ENCODE data around the gene SLC4A5.
"Not testable (repeated sequence)": the region's sequence is repeated elsewhere in the genome, so short reads cannot be mapped to it uniquely, and the experiment has no call there.

Gene SLC4A5

DNA sequence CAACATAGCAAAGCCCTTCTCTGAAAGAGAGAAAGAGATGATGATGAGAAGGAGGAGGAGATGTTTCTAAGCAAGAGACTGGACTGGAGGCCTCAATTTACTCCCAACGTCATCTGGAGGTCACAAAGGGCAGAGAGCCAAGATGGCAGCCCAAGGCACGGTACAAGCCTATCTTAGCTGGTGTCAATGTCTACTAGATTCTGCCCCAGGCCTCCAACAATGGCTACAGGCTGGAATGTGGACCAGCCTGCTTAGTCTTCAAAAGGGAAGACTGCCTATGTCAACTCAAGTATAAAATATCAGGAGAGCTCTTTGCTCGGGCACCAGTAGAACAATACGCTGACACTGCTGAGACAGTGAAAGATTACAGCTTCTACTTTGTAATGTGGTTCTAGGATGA is 6.7 kb upstream of the SLC4A5 start:
- no peak for DNase-seq (ENCODE audit: extremely low read depth, low read depth)
- H3K4me3 ChIP-seq (replicated peaks; ENCODE audit: low read depth, low read length): no peak overlapping the region
- TF ChIP-seq, protein P1, sequence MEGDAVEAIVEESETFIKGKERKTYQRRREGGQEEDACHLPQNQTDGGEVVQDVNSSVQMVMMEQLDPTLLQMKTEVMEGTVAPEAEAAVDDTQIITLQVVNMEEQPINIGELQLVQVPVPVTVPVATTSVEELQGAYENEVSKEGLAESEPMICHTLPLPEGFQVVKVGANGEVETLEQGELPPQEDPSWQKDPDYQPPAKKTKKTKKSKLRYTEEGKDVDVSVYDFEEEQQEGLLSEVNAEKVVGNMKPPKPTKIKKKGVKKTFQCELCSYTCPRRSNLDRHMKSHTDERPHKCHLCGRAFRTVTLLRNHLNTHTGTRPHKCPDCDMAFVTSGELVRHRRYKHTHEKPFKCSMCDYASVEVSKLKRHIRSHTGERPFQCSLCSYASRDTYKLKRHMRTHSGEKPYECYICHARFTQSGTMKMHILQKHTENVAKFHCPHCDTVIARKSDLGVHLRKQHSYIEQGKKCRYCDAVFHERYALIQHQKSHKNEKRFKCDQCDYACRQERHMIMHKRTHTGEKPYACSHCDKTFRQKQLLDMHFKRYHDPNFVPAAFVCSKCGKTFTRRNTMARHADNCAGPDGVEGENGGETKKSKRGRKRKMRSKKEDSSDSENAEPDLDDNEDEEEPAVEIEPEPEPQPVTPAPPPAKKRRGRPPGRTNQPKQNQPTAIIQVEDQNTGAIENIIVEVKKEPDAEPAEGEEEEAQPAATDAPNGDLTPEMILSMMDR (IDR thresholded peaks at IDR 0.05; ENCODE audit: low read depth, low read length, missing control alignments): no peak

DNA sequence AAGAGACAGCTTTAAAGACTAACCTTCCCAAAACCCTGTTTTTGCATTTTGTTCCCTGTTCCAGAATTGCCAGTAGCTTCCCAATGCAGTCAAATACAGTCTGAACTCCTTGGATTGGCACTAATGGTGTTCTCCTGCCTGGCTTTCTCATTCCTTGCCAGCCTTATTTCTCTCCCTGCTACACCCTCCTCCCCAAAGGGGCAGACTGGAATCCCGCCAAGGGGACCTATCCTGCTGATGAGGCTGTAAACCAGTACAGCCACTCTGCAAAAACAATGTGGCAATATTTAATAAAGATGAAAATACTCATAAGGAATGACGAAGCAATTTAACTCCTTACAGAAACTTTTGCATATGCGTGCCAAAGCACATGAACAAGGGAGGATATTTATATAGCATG is 4.5 kb upstream of the SLC4A5 start:
- no peak overlapping the region for H3K4me3 ChIP-seq (replicated peaks; ENCODE audit: low read depth, low read length)
- TF ChIP-seq, protein P1 (IDR thresholded peaks at IDR 0.05; ENCODE audit: low read depth, low read length, missing control alignments): no peak
- DNase-seq (ENCODE audit: extremely low read depth, low read depth): no peak

DNA sequence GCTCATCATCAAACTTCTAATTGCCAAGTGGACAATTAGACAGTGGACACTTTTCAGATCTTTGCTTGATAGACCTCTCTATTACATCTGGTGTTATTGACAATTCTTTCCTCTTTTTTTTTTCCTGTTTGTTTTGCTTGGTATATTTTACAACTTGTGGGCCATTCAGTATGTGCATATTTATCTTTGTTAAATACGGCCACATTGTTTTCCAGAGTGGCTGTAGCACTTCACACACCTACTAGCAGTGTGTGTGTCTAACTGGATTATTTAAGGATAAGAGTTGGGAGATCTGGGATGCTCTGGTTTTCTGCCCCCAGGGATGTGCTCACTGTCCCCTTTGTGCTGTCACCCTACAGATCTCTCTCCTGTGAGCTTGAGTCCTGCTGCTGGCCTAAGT is 4.1 kb upstream of the SLC4A5 start:
- TF ChIP-seq, protein P1 (IDR thresholded peaks at IDR 0.05; ENCODE audit: low read depth, low read length, missing control alignments): no peak
- no peak overlapping the region for H3K4me3 ChIP-seq (replicated peaks; ENCODE audit: low read depth, low read length)
- no peak for DNase-seq (ENCODE audit: extremely low read depth, low read depth)

DNA sequence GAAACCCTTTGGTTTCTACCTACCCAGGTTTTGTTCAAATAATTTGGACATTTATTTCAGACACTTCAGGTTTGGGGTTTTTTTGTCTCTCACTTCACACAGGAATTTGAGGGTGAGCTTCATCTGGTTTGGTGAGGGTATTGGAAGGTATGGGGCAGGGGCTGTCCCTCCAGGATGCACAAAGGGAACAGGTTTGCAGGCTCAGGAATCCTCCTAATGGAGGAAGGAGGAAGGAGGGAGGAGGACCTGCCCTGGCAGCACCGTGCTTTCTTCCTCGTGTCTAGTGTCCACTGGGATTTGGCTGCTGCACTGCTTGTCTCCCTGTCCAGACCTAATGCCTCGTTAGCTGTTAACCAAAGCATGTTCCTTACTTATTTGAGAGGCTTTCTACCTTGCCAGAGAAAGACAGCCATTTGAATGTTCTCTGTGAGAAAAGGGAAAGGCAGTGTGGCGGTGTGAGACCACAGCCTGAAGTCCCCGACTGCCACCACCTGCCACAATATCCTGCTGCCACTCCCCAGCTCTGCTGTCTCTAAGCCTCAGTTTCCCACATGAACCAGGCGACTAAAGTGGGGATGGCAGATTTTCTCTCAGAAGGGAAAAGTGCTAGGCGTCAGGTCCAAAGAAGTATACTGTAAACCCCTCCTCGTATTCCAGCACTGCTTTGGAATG is 2.2 kb upstream of the SLC4A5 start:
- DNase-seq (ENCODE audit: extremely low read depth, low read depth): no peak
- no peak overlapping the region for H3K4me3 ChIP-seq (replicated peaks; ENCODE audit: low read depth, low read length)
- TF ChIP-seq, protein P1 (IDR thresholded peaks at IDR 0.05; ENCODE audit: low read depth, low read length, missing control alignments): no peak

DNA sequence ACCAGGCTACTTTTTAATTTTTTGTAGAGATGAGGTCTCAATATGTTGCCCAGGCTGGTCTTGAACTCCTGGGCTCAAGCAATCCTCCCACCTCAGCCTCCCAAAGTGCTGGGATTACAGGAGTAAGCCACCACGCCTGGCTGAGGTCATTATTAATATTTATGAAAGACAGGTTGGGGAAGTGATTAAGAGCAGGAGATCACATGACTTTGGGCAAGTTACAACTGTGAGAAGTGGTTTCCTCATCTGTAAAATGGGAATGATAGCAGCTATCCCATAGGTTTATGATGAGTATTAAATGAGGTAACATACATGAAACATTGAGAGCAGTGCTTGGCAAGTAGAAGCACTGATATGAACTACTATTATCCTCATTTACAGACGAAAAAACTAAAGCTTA is 7.0 kb downstream of the SLC4A5 start:
- DNase-seq (ENCODE audit: extremely low read depth, low read depth): not testable (repeated sequence)

DNA sequence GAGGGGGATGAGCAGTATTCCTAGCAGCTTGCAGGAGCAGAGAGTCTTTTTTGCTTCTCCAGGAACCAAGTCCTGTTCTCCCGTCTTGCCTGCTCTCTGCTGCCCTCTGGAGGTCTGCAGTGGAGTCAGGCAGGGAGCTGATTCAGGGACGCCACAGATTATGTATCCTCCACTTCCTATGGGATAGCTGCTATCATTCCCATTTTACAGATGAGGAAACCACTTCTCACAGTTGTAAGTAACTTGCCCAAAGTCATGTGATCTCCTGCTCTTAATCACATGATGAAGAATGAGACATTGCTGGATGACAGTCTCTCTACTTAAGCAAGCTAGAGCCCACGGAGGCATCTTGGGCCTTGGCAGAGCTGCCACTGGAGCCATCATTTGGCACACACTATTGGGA is 8.3 kb downstream of the SLC4A5 start:
- TF ChIP-seq, protein P1 (IDR thresholded peaks at IDR 0.05; ENCODE audit: low read depth, low read length, missing control alignments): peak; percentile 98
- DNase-seq (ENCODE audit: extremely low read depth, low read depth): peak; percentile 48
- H3K4me3 ChIP-seq (replicated peaks; ENCODE audit: low read depth, low read length): no peak overlapping the region

More for the DNA sequence above, 7.0 kb downstream of the SLC4A5 start:
- not testable (repeated sequence) for H3K4me3 ChIP-seq (replicated peaks; ENCODE audit: low read depth, low read length)

DNA sequence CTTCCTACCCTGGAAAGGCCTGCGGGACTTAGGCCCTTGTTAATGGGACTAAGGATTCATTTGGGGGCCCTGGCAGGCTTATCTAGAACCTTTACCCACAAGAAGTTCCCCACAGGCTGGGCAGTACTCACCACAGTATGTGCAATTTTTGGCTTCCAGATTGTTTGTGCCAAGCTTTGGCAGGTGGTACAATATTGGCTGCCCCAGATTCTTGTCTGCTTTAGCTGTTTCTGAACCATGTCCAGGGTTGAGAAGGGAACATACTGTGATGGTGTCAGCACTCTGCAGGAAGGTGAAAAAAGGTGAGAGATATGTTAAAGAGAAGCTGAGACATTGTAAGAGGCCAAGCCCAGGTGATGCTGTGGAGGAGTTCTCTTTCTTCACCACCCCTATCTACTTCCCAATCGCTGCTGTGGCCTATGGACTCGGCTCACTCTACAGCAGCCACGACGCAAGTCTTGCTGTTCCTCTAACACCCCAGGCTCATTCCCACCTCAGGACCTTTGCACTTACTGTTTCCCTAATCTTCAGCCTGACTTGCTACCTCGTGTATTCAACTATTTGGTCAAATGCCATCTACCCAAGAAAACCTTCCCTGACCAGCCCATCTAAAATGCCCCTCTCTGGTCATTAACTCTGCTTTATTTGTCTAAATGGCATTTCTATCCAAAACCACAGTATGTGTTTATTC is 9.2 kb downstream of the SLC4A5 start:
- DNase-seq (ENCODE audit: extremely low read depth, low read depth): no peak
- TF ChIP-seq, protein P1 (IDR thresholded peaks at IDR 0.05; ENCODE audit: low read depth, low read length, missing control alignments): no peak
- H3K4me3 ChIP-seq (replicated peaks; ENCODE audit: low read depth, low read length): no peak overlapping the region
